ENCODE results near the gene CDCP2. TPM values are rescaled to one million over a fixed set of nuclear protein-coding genes. Genes with fewer than 3 reads are reported as not detected.

The CDCP2 gene
- total and polyA plus RNA-seq, 10 donors = 0.23 to 1.6 (median 0.85) TPM; not detected in 3

- intact Hi-C loops (cut with DNase I; ENCODE audit: low total_unique reads) = no loop called here
- 86 to 100% (median 88%) methylated on average over 1 of the region's 1 CpG for WGBS, 5 donors
- peaks cover 0 to 96% (median 44%) of the 10 kb centered on the region in 6 donors for H3K36me3 ChIP-seq
Measured at GRCh38 chr1:54188291-54188690, 35.5 kb upstream of the CDCP2 start.

GRCh38 chr1:54186056-54186455 is 33.3 kb upstream of the CDCP2 start:
- peaks cover 0 to 84% (median 33%) of the 10 kb centered on the region in 6 donors for H3K36me3 ChIP-seq
- no peak overlapping the region for H3K27ac ChIP-seq
- H3K9me3 ChIP-seq = no peaks in the 10 kb centered on the region
- intact Hi-C loops (cut with DNase I; ENCODE audit: low total_unique reads) = no loop called here
- 91 to 97% (median 95%) methylated on average over 3 of the region's 3 CpGs for WGBS, 5 donors
- TF ChIP-seq, protein P1, sequence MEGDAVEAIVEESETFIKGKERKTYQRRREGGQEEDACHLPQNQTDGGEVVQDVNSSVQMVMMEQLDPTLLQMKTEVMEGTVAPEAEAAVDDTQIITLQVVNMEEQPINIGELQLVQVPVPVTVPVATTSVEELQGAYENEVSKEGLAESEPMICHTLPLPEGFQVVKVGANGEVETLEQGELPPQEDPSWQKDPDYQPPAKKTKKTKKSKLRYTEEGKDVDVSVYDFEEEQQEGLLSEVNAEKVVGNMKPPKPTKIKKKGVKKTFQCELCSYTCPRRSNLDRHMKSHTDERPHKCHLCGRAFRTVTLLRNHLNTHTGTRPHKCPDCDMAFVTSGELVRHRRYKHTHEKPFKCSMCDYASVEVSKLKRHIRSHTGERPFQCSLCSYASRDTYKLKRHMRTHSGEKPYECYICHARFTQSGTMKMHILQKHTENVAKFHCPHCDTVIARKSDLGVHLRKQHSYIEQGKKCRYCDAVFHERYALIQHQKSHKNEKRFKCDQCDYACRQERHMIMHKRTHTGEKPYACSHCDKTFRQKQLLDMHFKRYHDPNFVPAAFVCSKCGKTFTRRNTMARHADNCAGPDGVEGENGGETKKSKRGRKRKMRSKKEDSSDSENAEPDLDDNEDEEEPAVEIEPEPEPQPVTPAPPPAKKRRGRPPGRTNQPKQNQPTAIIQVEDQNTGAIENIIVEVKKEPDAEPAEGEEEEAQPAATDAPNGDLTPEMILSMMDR (IDR thresholded peaks at IDR 0.05 in 8 of 11, conservative IDR thresholded peaks at IDR 0.05 in 3 of 11) = no peak
- TF ChIP-seq POLR2A (IDR thresholded peaks at IDR 0.05) = no peak
- no peak for TF ChIP-seq POLR2AphosphoS5 (IDR thresholded peaks at IDR 0.05)
- no peaks in the 10 kb centered on the region for H3K4me1 ChIP-seq
- no peak for DNase-seq
- H3K4me3 ChIP-seq = no peak overlapping the region
- H3K27me3 ChIP-seq (replicated peaks in 1 of 7) = no peaks in the 10 kb centered on the region

More at GRCh38 chr1:54188291-54188690, 35.5 kb upstream of the CDCP2 start:
- no peak overlapping the region for H3K27ac ChIP-seq
- no peak for DNase-seq
- H3K4me1 ChIP-seq = no peaks in the 10 kb centered on the region
- no peak overlapping the region for H3K4me3 ChIP-seq
- no peaks in the 10 kb centered on the region for H3K9me3 ChIP-seq
- no peaks in the 10 kb centered on the region for H3K27me3 ChIP-seq (replicated peaks in 1 of 7)
- TF ChIP-seq, protein P1 (IDR thresholded peaks at IDR 0.05 in 8 of 11, conservative IDR thresholded peaks at IDR 0.05 in 3 of 11) = no peak
- TF ChIP-seq POLR2A (IDR thresholded peaks at IDR 0.05) (no peak), POLR2AphosphoS5 (IDR thresholded peaks at IDR 0.05) (no peak)

DNA sequence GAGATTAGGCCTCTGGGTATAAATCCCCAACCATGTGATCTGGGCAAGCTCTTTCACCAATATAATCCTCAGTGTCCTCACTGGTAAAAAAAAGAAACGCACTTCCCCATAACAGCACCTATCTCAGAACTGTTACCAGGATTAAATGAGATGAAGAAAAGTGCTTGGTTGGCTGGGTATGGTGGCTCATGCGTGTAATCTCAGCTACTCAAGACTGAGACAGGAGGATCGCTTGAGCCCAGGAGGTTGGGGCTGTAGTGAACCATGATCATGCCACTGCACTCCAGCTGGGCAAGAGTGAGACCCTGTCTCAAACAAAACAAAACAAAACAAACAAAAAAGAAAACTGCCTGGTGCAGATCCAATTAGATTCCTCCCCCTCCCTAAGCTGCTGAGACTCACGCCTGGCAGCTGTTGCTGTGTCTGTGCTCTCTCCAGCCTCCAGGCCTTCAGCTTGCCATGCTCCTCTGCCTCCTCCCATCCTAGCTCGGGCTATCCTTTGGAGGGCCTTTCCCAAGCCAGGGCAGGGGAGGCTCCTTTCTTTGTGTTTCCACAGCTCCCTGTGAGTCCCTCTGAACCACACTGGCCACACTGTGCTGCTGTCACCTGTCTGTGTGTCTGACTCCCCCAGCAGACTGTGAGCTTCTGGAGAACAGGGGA is 28.0 kb upstream of the CDCP2 start:
- Histone ChIP-seq H3K4me1 (no peaks in the 10 kb centered on the region), H3K36me3 (peaks cover 0 to 83% (median 12%) of the 10 kb centered on the region in 6 donors), H3K27me3 (replicated peaks in 1 of 7) (no peaks in the 10 kb centered on the region), H3K4me3 (no peak overlapping the region), H3K9me3 (no peaks in the 10 kb centered on the region), H3K27ac (no peak overlapping the region)
- 92 to 97% (median 95%) methylated on average over 5 of the region's 5 CpGs for WGBS, 5 donors
- TF ChIP-seq, protein P1 (IDR thresholded peaks at IDR 0.05 in 8 of 11, conservative IDR thresholded peaks at IDR 0.05 in 3 of 11) = no peak
- no peak for TF ChIP-seq POLR2AphosphoS5 (IDR thresholded peaks at IDR 0.05)
- no peak for TF ChIP-seq POLR2A (IDR thresholded peaks at IDR 0.05)
- intact Hi-C loops (cut with DNase I; ENCODE audit: low total_unique reads) = no loop called here
- DNase-seq = peak; percentile 31

DNA sequence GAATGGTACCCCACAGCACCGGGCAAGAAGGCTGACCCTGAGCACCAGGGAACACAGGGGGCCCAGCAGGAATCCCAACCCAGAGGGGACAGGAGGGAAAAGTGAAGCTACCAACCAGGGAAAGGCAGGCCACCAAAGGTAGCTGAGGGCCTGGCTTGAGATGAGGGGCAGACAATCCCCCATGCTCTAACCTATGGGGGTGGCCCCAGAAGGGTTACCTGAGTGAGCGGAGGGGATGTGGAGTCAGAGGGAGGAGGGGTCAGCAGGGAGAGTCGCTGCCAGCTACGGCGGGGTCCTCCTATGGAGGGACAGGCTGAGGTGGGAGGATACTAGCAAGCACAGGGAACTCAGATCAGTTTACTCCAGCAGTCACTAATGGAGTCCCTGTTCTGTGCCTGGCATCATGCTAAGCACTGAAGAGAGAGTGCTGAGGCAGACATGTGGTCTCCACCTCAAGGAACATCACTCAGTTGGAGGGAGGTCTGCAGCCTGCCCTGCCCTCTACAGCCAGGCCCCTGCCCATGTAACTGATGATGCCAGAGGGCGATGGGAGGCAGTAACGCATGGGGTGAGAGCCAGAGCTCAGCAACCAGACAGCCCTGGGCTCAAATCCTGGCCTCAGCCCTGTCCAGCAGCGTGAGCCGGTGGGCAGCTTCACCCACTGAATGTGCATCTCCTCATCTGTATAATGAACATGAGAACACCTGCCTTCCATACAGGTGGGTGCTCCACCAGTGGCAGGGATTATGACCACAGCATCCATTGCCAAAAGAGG is 25.7 kb upstream of the CDCP2 start:
- Histone ChIP-seq H3K36me3 (peaks cover 0 to 84% (median 13%) of the 10 kb centered on the region in 6 donors), H3K27ac (no peak overlapping the region), H3K4me1 (peaks cover 0 to 9% (median 6%) of the 10 kb centered on the region in 6 donors), H3K4me3 (no peak overlapping the region), H3K9me3 (no peaks in the 10 kb centered on the region), H3K27me3 (replicated peaks in 1 of 7) (no peaks in the 10 kb centered on the region)
- TF ChIP-seq POLR2AphosphoS5 (IDR thresholded peaks at IDR 0.05) = no peak
- no peak for TF ChIP-seq POLR2A (IDR thresholded peaks at IDR 0.05)
- TF ChIP-seq, protein P1 (IDR thresholded peaks at IDR 0.05 in 8 of 11, conservative IDR thresholded peaks at IDR 0.05 in 3 of 11) = no peak
- intact Hi-C loops (cut with DNase I; ENCODE audit: low total_unique reads) = no loop called here
- 70 to 91% (median 86%) methylated on average over 7 to 9 of the region's 9 CpGs for WGBS, 5 donors
- peak; percentile 62 for DNase-seq

All from spleen (tissue), 11 donors.